GM12892 (cell line): ENCODE measurements around the gene COL13A1.

Experiments
- DNase-seq: peaks from one replicate; pipeline ENCODE4 v3.0.0; 2011; ENCODE audit not compliant: insufficient read length
- FAIRE-seq: peaks from 2 replicates; lab custom pipeline; 2011; peaks lifted over from hg19 to GRCh38; lab: Jason Lieb, UNC
- POLR2A ChIP-seq: IDR thresholded peaks from 2 replicates; pipeline ENCODE4 v1.6.1; 2011; ENCODE audit warnings: low read depth, low read length, control low read depth
- POLR2AphosphoS5 ChIP-seq: IDR thresholded peaks from 2 replicates; pipeline ENCODE4 v1.6.1; 2011; ENCODE audit warnings: low read depth, low read length, control low read depth
- TAF1 ChIP-seq: IDR thresholded peaks from 2 replicates; pipeline ENCODE4 v1.6.1; 2011; ENCODE audit warnings: low read depth, mild to moderate bottlenecking, control low read depth, low read length, borderline replicate concordance

Gene COL13A1

GRCh38 chr10:69876931-69877330 is 75.2 kb downstream of the COL13A1 start:
- TF ChIP-seq TAF1 (no peak), POLR2A (no peak), POLR2AphosphoS5 (no peak)
- FAIRE-seq: no peak
- no peak for DNase-seq

GRCh38 chr10:69878038-69878437 is 76.3 kb downstream of the COL13A1 start:
- no peak for FAIRE-seq
- DNase-seq: no peak
- TF ChIP-seq TAF1: no peak
- TF ChIP-seq POLR2AphosphoS5: no peak
- no peak for TF ChIP-seq POLR2A

DNA sequence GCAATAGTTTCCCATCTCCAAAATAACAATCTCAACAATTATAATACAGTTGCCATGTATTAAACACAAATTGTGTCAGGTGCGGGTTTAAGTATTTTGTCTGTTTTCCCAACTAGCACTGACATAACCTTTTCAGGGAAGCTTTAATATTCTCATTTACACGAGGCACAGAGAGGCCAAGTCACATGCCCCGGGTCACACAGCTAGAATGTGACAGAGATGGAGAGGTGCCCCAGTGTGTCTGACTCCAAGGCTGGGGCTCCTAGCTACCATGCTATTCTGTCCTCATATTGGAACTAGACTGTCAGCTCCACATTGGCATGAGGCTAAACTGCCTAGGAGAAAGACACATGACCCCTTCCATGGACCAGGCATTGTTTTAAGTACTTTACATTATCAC is 77.2 kb downstream of the COL13A1 start:
- no peak for DNase-seq
- FAIRE-seq: no peak
- TF ChIP-seq POLR2AphosphoS5 (no peak), TAF1 (no peak), POLR2A (no peak)

DNA sequence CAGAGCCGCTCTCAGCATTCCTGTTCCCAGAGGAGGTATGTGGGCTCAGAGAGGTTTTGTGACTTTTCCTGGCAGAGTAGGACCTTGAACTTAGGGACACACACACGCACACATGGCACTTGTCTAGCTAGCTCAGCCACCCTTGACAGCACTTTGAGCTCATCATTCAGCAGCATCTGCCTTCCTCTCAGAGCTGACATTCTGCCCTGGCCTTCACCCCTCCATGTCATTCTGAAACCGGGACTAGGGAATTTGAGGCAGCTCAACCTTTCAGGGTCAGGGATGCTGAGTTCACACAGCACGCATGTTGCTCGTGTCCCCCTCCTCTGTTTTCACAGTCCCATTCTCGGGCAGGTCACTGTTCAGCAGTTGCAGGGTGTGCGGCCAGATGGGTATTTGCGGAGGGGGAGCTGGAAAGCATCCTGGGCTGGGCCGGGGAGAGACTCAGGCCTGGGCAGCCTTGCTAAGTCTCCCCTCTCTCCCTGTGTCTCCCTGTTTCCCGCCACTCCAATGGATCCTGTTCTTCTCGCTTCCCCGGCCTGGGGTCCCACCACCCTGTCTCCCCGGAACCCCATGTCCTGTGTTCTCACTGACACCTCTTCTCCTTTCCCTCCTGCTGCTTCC is 78.0 kb downstream of the COL13A1 start:
- FAIRE-seq: no peak
- TF ChIP-seq POLR2A: no peak
- no peak for DNase-seq

DNA sequence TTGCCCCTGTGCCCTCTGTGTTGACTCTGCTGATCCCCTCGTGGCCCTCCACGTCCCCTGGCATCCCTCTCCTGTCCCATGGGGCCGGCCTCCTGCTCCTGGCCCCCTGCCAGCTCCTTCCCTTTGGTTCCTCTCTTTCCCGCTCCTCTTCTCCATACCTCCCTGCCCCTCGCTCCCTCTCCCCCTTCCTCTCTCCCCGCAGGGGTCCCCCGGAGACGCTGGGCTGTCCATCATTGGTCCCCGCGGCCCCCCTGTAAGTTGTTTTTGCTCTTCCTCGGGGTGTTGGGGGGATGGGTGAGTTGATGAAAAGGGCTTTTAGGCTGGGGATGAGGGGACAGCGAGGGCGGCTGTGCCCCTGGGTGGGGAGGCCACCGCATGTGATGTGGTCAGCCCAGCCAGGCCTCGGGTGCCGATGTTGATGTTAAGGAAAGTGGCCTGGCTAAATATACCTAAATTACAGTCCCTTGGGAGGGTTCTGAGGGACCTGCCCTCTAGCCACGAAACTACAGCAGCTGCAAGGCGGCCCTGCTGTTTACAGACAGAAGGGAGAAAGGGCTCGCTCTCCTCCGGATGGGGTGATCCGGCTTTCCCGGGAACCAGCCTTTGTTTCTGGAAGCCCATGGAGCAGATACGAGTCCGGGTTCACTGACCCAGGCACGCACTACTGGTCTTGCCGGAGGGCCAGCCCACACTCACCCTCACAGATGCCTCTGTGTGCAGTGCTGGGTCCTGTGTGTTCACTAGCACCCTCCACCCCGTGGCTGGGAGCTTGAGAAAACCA is 78.8 kb downstream of the COL13A1 start:
- no peak for TF ChIP-seq POLR2A
- TF ChIP-seq POLR2AphosphoS5: no peak
- no peak for TF ChIP-seq TAF1
- no peak for DNase-seq
- FAIRE-seq: no peak

GRCh38 chr10:69881202-69881601 is 79.5 kb downstream of the COL13A1 start:
- no peak for TF ChIP-seq POLR2AphosphoS5
- no peak for TF ChIP-seq TAF1
- TF ChIP-seq POLR2A: no peak
- DNase-seq (no peak), FAIRE-seq (no peak)

DNA sequence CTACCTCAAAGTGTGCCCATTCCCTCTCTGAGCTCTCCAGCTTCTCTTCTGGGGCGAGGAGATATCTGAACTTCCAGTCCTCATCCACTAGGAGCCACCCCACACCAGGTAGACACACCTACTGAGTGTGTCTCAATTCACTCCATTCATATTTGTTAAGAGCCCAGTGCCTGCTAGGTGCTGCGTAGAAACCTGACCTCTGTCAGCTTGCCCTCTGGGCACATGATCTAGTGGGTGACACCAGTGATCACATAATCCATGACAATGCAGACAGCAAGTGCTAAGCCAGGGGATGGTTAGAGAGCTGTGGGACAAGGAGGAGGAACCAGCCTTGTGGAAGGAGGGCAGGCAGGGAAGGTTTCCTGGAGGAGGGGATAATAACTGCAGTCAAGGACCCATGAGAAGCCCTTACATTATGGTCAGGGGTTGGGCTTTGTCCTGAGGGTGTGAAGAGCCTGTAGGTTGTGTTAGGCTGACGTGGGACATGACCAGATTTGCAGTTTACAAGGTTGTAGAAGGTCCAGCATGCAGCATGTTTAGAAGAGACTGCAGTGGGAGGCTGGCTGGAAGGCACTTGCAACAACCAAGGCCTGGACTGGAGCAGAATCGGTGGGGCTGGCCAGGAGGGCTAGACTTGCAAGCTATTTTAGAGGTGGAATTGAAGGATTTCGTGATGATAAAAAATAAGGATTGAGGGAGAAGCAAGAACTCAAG is 81.8 kb downstream of the COL13A1 start:
- DNase-seq: no peak
- TF ChIP-seq POLR2A (no peak), POLR2AphosphoS5 (no peak), TAF1 (no peak)
- FAIRE-seq: no peak

GRCh38 chr10:69884024-69884367 is 82.3 kb downstream of the COL13A1 start:
- no peak for TF ChIP-seq POLR2AphosphoS5
- no peak for FAIRE-seq
- no peak for DNase-seq

GRCh38 chr10:69884686-69885085 is 83.0 kb downstream of the COL13A1 start:
- no peak for DNase-seq
- no peak for FAIRE-seq
- TF ChIP-seq TAF1 (no peak), POLR2A (no peak)

DNA sequence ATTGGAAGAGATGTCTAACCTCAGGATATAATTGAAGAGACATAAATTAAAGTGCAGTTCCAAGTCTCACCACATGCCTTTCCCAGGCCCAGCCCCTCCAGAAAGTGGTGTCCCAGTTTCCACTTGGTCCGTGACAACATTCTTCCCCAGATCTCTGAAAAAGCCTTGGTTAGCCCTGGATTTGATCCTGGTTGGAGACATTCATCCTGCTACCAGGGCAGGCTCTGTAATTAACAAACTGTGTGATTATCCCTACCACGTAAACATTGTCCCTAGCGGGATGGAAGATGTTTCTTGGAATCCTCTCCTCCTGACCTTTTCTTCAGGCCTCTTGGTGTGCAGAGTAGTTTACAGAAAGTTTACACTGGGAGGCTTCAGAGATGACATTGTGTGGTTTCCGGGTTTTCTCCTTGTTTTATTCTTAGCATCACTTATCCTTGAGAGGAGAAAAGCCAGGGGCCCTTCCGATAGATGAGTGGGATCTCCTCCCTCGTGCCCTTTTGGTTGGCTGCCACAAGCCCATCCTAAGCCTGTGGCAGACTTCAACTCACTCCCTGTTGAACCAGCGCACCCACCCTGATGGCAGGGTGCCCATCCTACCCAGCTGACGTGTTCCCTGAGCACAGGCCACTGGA is 83.8 kb downstream of the COL13A1 start:
- TF ChIP-seq POLR2AphosphoS5: no peak
- TF ChIP-seq POLR2A: no peak
- TF ChIP-seq TAF1: no peak
- FAIRE-seq (no peak), DNase-seq (no peak)

- TF ChIP-seq POLR2AphosphoS5 (no peak), TAF1 (no peak), POLR2A (no peak)
- DNase-seq: no peak
- no peak for FAIRE-seq
Observed at GRCh38 chr10:69888882-69889584, 87.3 kb downstream of the COL13A1 start.
